Subcutaneous abdominal adipose tissue (tissue), 5 donors: ENCODE results near the gene RPS6KB1.
"Not testable (repeated sequence)": the region's sequence is repeated elsewhere in the genome, so short reads cannot be mapped to it uniquely, and the experiment has no call there.

ENCODE experiments used
- H3K27ac ChIP-seq: one replicate; pipeline ENCODE4 v1.7.0; 2013; ENCODE audit warnings: low read depth, mild to moderate bottlenecking, inconsistent platforms, low read length, moderate library complexity
- H3K27me3 ChIP-seq, 5 donors: one replicate each; pipeline ENCODE4 v1.7.0; 2013; ENCODE audit warnings: low read length in 5 of 5, inconsistent platforms in 1 of 5; ENCODE audit not compliant: control insufficient read depth in 5 of 5, insufficient read depth in 4 of 5
- H3K36me3 ChIP-seq, 5 donors: one replicate each; pipeline ENCODE4 v1.7.0; 2013; ENCODE audit warnings: low read length in 5 of 5; ENCODE audit not compliant: control insufficient read depth in 5 of 5, insufficient read depth in 5 of 5
- H3K4me1 ChIP-seq, 5 donors: one replicate each; pipeline ENCODE4 v1.7.0; 2013; ENCODE audit warnings: low read length in 5 of 5, mild to moderate bottlenecking in 3 of 5, moderate library complexity in 1 of 5; ENCODE audit not compliant: control insufficient read depth in 5 of 5, insufficient read depth in 5 of 5
- H3K4me3 ChIP-seq, 5 donors: one replicate each; pipeline ENCODE4 v1.7.0; 2013; ENCODE audit warnings: low read length in 5 of 5, low read depth in 1 of 5
- H3K9ac ChIP-seq, 5 donors: one replicate each; pipeline ENCODE4 v1.7.0; 2013; ENCODE audit warnings: low read length in 5 of 5, mild to moderate bottlenecking in 4 of 5, moderate library complexity in 3 of 5
- H3K9me3 ChIP-seq, 5 donors: one replicate each; pipeline ENCODE4 v1.7.0; 2013; ENCODE audit warnings: low read length in 5 of 5; ENCODE audit not compliant: control insufficient read depth in 5 of 5
- donor health status: healthy.
- donor health status: healthy.
- donor health status: healthy.
- donor health status: healthy.
- donor health status: healthy.

RPS6KB1 gene

GRCh38 chr17:59892924-59893675 lies at the start of gene RPS6KB1, which contains the start of gene TUBD1:
Gene RPS6KB1, plus strand, starts transcription at chr17:59893121. Its CDS starts 64 bp downstream, at chr17:59893185.
Gene TUBD1, minus strand, starts transcription at chr17:59892943. Its CDS starts 1,941 bp downstream, at chr17:59891002.
- Histone ChIP-seq H3K36me3 (peaks cover 3 to 9% (median 3%) of the 10 kb centered on the region in 5 donors), H3K9ac (peak within 1 kb of the TSS; percentile 68 to 98 (median 98)), H3K4me1 (peaks cover 0 to 27% (median 23%) of the 10 kb centered on the region in 5 donors), H3K4me3 (peak within 1 kb of the TSS; percentile 81 to 94 (median 89)), H3K9me3 (no peaks in the 10 kb centered on the region), H3K27ac (peak within 1 kb of the TSS; percentile 91), H3K27me3 (no peaks in the 10 kb centered on the region)

DNA sequence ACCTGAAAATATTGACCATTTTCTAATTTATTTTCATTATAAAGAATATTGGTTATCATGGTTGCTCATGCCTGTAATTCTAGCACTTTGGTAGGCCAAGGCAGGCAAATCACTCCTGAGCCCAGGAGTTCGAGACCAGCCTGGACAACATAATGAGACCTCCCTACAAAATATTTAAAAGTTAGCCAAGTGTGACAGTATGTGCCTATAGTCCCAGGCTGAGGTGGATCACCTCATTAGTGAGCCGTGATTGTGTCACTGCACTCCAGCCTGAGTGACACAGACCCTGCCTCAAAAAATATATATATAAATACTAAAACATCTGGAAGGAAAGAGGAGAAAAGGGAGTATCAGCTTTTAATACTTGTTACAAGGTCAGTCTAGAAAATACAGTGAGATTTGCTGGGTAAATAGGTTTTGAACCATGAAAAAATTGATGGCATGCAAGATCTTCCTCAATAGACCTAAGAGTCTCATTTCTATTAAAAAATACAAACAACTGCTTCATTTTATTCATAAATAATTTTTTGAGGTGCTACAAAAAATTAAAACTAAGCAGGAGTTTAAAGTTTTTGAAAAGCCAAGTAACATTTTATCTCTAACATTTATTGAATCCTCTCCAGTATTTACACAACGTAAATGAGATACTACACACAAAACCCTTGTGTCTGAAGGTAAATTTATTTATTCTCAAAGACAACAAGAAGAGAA lies 47.9 kb upstream of the RPS6KB1 start:
- peak overlapping the region in 1 of 5 donors; percentile 9 for H3K9ac ChIP-seq
- H3K9me3 ChIP-seq: no peaks in the 10 kb centered on the region
- no peaks in the 10 kb centered on the region for H3K27me3 ChIP-seq
- peaks cover 0 to 12% (median 4%) of the 10 kb centered on the region in 5 donors for H3K36me3 ChIP-seq
- peak overlapping the region; percentile 95 for H3K27ac ChIP-seq
- peaks cover 11 to 56% (median 50%) of the 10 kb centered on the region in 5 donors for H3K4me1 ChIP-seq
- peak overlapping the region in 1 of 5 donors; percentile 13 for H3K4me3 ChIP-seq

GRCh38 chr17:59845595-59846393 lies 47.1 kb upstream of the RPS6KB1 start:
- peak overlapping the region in 3 of 5 donors; percentile 3 to 68 (median 57) for H3K9ac ChIP-seq

DNA sequence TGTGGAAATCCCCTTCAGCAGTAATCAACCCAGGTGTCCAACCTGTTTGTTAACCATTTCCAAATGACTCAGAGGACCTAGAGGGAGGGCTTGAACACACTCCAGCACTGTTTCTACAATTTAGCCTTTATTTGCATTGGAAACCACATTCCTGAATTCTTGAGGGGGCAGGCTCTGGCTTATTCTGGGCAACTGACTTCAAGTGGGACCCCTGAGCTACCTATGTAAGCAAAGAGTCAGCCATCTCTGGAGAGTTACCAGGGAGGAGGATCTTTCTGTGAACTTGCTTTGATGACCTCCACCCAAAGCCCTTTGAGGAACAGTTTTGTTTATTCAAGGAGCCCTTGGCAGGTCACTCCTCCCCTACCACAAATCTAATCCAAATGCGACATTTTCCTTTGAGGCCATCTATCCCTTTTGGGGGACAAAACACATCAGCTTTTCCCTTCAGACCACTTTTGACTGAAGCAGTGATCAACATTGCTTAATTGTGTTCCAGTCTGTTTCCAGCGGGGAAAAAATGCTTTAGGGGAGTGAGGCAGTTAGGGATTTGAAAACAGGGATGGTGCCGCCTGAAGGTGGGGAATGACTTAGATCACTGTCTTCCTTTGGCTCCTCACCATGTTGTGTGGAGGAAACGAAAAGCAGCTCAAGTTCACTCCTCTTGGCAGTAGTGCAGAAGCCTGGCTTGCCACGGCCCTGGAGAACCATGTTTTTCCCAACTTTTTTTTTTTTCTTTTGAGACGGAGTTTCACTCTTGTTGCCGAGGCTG lies 46.3 kb upstream of the RPS6KB1 start:
- Histone ChIP-seq H3K9ac (peak overlapping the region in 4 of 5 donors; percentile 3 to 68 (median 34)), H3K27ac (peak overlapping the region; percentile 95), H3K27me3 (no peaks in the 10 kb centered on the region), H3K36me3 (no peaks in the 10 kb centered on the region), H3K9me3 (no peaks in the 10 kb centered on the region), H3K4me3 (peak overlapping the region in 3 of 5 donors; percentile 1 to 36 (median 6)), H3K4me1 (peaks cover 11 to 52% (median 50%) of the 10 kb centered on the region in 5 donors)

More at GRCh38 chr17:59845595-59846393, 47.1 kb upstream of the RPS6KB1 start:
- H3K4me3 ChIP-seq: peak overlapping the region in 2 of 5 donors; percentile 13 to 36
- no peaks in the 10 kb centered on the region for H3K27me3 ChIP-seq
- peaks cover 11 to 51% (median 44%) of the 10 kb centered on the region in 5 donors for H3K4me1 ChIP-seq
- peak overlapping the region; percentile 95 for H3K27ac ChIP-seq
- H3K36me3 ChIP-seq: peaks cover 0 to 4% (median 0%) of the 10 kb centered on the region in 5 donors
- H3K9me3 ChIP-seq: no peaks in the 10 kb centered on the region

- Histone ChIP-seq H3K4me1 (peaks cover 15 to 69% (median 57%) of the 10 kb centered on the region in 5 donors), H3K9me3 (no peaks in the 10 kb centered on the region), H3K27me3 (no peaks in the 10 kb centered on the region), H3K4me3 (no peak overlapping the region), H3K9ac (peak overlapping the region in 1 of 5 donors; percentile 46), H3K36me3 (no peaks in the 10 kb centered on the region), H3K27ac (peak overlapping the region; percentile 95)
Observed at GRCh38 chr17:59848385-59848668, 44.6 kb upstream of the RPS6KB1 start.

DNA sequence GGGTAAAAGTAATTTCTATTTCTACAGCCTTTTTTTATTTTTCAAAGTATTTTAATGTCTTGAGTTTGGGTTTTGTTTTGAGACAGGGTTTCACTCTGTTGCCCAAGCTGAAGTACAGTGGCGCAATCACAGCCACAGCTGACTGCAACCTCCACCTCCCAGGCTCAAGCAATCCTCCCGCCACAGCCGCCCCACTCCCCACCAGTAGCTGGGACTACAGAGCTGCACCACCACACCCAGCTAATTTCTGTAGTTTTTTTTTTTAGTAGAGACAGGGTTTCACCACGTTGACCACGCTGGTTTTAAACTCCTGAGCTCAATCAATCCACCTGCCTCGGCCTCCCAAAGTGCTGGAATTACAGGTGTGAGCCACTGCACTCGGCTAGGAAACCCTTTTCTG lies 44.1 kb upstream of the RPS6KB1 start:
- no peaks in the 10 kb centered on the region for H3K9me3 ChIP-seq
- no peak overlapping the region for H3K4me3 ChIP-seq
- no peaks in the 10 kb centered on the region for H3K27me3 ChIP-seq
- peaks cover 17 to 73% (median 61%) of the 10 kb centered on the region in 5 donors for H3K4me1 ChIP-seq
- peak overlapping the region in 1 of 5 donors; percentile 46 for H3K9ac ChIP-seq
- H3K36me3 ChIP-seq: no peaks in the 10 kb centered on the region
- H3K27ac ChIP-seq: peak overlapping the region; percentile 95

DNA sequence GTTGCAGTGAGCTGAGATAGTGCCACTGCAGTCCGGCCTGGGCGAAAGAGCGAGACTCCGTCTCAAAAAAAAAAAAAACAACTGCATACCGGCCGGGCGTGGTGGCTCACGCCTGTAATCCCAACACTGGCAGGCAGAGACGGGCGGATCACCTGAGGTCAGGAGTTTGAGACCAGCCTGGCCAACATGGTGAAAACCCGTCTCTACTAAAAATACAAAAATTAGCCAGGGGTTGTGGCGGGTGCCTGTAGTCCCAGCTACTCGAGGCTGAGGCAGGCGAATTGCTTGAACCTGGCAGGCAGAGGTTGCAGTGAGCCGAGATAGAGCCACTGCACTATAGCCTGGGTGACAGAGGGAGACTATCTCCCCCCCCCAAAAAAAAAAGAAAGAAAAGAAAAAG lies 42.6 kb upstream of the RPS6KB1 start:
- H3K27ac ChIP-seq: not testable (repeated sequence)

DNA sequence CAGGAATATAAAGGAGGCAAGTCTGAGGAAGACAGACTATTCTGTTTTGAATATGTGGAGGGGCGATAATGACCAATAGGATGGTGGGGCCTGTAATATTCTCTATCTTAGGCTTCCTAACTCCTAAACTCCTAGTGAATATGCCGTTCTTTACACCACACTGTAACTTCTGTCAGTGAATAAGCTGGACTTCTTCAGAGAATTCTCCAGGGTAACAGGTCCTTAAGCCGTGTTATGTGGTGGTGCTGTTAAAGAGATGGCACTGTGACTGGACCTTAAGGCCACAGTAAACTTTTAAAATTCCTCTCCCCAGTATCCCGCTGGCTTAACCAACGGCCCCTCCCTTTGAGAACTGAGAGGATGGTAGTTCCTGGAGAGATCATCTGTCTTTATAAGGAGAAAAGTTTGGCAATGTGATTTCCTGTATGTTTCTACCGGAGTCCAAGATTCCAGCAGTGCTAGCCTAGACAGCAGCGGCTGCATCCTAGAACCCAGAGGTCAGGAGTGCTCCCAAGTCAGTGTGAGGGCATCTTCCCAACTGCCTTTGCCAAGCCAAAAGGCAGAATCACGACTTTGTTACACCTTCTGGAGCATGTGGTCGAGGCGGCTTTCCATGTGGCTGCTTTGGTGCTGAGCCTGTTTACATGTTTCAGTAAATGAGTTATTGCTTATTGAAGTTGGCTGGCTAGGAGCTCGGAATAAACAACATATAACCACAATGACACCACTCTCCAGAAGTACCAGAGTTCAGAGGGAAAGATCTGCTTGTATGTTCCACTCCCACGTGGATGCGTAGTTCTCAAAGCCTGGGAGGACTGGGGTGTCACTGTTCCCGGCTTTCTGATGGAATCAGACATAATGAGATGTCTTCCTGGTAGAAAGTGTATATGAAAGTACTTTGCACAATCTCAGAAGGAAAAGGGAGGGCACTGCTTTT lies 41.2 kb upstream of the RPS6KB1 start:
- Histone ChIP-seq H3K9me3 (no peaks in the 10 kb centered on the region), H3K36me3 (no peaks in the 10 kb centered on the region), H3K4me3 (peak overlapping the region in 3 of 5 donors; percentile 1 to 19 (median 11)), H3K9ac (peak overlapping the region in 3 of 5 donors; percentile 51 to 64 (median 52)), H3K27ac (peak overlapping the region; percentile 66), H3K4me1 (peaks cover 13 to 59% (median 46%) of the 10 kb centered on the region in 5 donors), H3K27me3 (no peaks in the 10 kb centered on the region)

More for the DNA sequence above, 42.6 kb upstream of the RPS6KB1 start:
- peaks cover 17 to 71% (median 59%) of the 10 kb centered on the region in 5 donors for H3K4me1 ChIP-seq
- not testable (repeated sequence) for H3K27me3 ChIP-seq, H3K36me3 ChIP-seq, H3K9me3 ChIP-seq, H3K4me3 ChIP-seq, H3K9ac ChIP-seq
